Measurements from ENCODE around the gene YARS1. TPM values are rescaled to one million over a fixed set of nuclear protein-coding genes. Genes with fewer than 3 reads are reported as not detected.

YARS1 gene
- total and polyA plus RNA-seq, 2 experiments from 2014 or later: 135 to 179 TPM

- no peak overlapping the region for H2AFZ ChIP-seq
- H3K27ac ChIP-seq: peak overlapping the region; percentile 31
- H3K9ac ChIP-seq: no peak overlapping the region
- DNase-seq: peak; percentile 68
- no peak for TF ChIP-seq EZH2phosphoT487 (IDR thresholded peaks at IDR 0.05; ENCODE audit: insufficient read depth, low read depth)
- no peak for TF ChIP-seq EZH2 (IDR thresholded peaks at IDR 0.05; ENCODE audit: insufficient read depth, poor library complexity, severe bottlenecking)
- H3K27me3 ChIP-seq (replicated peaks; ENCODE audit: insufficient read depth): no peaks in the 10 kb centered on the region
- H3K9me2 ChIP-seq (ENCODE audit: insufficient read depth): no peaks in the 10 kb centered on the region
- peak overlapping the region; percentile 87 for H3K4me3 ChIP-seq
- peaks cover 28% of the 10 kb centered on the region for H3K4me1 ChIP-seq (ENCODE audit: insufficient read depth)
- peaks cover 94% of the 10 kb centered on the region for H3K79me2 ChIP-seq (ENCODE audit: insufficient read depth)
- peaks cover 15% of the 10 kb centered on the region for H3K36me3 ChIP-seq (ENCODE audit: low read depth)
- in situ Hi-C loops (cut with MboI): no loop called here
- H4K20me1 ChIP-seq (ENCODE audit: insufficient read depth): peaks cover 4% of the 10 kb centered on the region; the same call in 1 of the 2 replicates
- H3K9me3 ChIP-seq (ENCODE audit: low read depth): no peaks in the 10 kb centered on the region
- H3F3A ChIP-seq (ENCODE audit: insufficient read depth): peaks cover 20% of the 10 kb centered on the region
- 53 to 59% methylated on average over 11 of the region's 11 CpGs for WGBS, 2 experiments (ENCODE audit: low coverage in 1 of 2, low lambda C conversion rate in 2 of 2, missing lambda C conversion rate in 2 of 2)
- peak overlapping the region; percentile 100 for H3K4me2 ChIP-seq (ENCODE audit: unreplicated experiment)
Observed at GRCh38 chr1:32813941-32814739, 3.0 kb downstream of the YARS1 start.

- WGBS, 2 experiments (ENCODE audit: low coverage in 1 of 2, low lambda C conversion rate in 2 of 2, missing lambda C conversion rate in 2 of 2): 94 to 95% methylated on average over 3 of the region's 3 CpGs
- DNase-seq: no peak
- no peaks in the 10 kb centered on the region for H3K9me2 ChIP-seq (ENCODE audit: insufficient read depth)
- in situ Hi-C loops (cut with MboI): no loop called here
- peaks cover 22% of the 10 kb centered on the region for H3K4me1 ChIP-seq (ENCODE audit: insufficient read depth)
- peaks cover 37% of the 10 kb centered on the region for H3K36me3 ChIP-seq (ENCODE audit: low read depth)
- TF ChIP-seq EZH2 (IDR thresholded peaks at IDR 0.05; ENCODE audit: insufficient read depth, poor library complexity, severe bottlenecking) (no peak), EZH2phosphoT487 (IDR thresholded peaks at IDR 0.05; ENCODE audit: insufficient read depth, low read depth) (no peak)
- peaks cover 9% of the 10 kb centered on the region; the same call in 1 of the 2 replicates for H4K20me1 ChIP-seq (ENCODE audit: insufficient read depth)
- no peak overlapping the region for H3K4me2 ChIP-seq (ENCODE audit: unreplicated experiment)
- H3K27ac ChIP-seq: no peak overlapping the region
- no peaks in the 10 kb centered on the region for H3K9me3 ChIP-seq (ENCODE audit: low read depth)
- no peak overlapping the region for H3K9ac ChIP-seq
- no peaks in the 10 kb centered on the region for H3K27me3 ChIP-seq (replicated peaks; ENCODE audit: insufficient read depth)
- no peak overlapping the region for H3K4me3 ChIP-seq
- H3K79me2 ChIP-seq (ENCODE audit: insufficient read depth): peaks cover 100% of the 10 kb centered on the region
- H3F3A ChIP-seq (ENCODE audit: insufficient read depth): peaks cover 13% of the 10 kb centered on the region; the same call in 1 of the 2 replicates
- no peak overlapping the region for H2AFZ ChIP-seq
Observed at GRCh38 chr1:32811917-32812316, 5.2 kb downstream of the YARS1 start.

- Histone ChIP-seq H3K4me2 (ENCODE audit: unreplicated experiment) (no peak overlapping the region), H3K4me1 (ENCODE audit: insufficient read depth) (peaks cover 22% of the 10 kb centered on the region), H3K9ac (no peak overlapping the region), H3F3A (ENCODE audit: insufficient read depth) (peaks cover 9% of the 10 kb centered on the region; the same call in 1 of the 2 replicates), H3K79me2 (ENCODE audit: insufficient read depth) (peaks cover 100% of the 10 kb centered on the region), H3K27me3 (replicated peaks; ENCODE audit: insufficient read depth) (no peaks in the 10 kb centered on the region), H3K4me3 (no peak overlapping the region), H3K36me3 (ENCODE audit: low read depth) (peaks cover 44% of the 10 kb centered on the region), H3K9me3 (ENCODE audit: low read depth) (no peaks in the 10 kb centered on the region), H3K27ac (no peak overlapping the region), H3K9me2 (ENCODE audit: insufficient read depth) (no peaks in the 10 kb centered on the region), H2AFZ (no peak overlapping the region), H4K20me1 (ENCODE audit: insufficient read depth) (peaks cover 9% of the 10 kb centered on the region; the same call in 1 of the 2 replicates)
- WGBS, 2 experiments (ENCODE audit: low coverage in 1 of 2, low lambda C conversion rate in 2 of 2, missing lambda C conversion rate in 2 of 2): 90 to 94% methylated on average over 9 of the region's 9 CpGs
- in situ Hi-C loops (cut with MboI): no loop called here
- DNase-seq: no peak
- no peak for TF ChIP-seq EZH2 (IDR thresholded peaks at IDR 0.05; ENCODE audit: insufficient read depth, poor library complexity, severe bottlenecking)
- TF ChIP-seq EZH2phosphoT487 (IDR thresholded peaks at IDR 0.05; ENCODE audit: insufficient read depth, low read depth): no peak
Observed at GRCh38 chr1:32811265-32811664, 5.9 kb downstream of the YARS1 start.

DNA sequence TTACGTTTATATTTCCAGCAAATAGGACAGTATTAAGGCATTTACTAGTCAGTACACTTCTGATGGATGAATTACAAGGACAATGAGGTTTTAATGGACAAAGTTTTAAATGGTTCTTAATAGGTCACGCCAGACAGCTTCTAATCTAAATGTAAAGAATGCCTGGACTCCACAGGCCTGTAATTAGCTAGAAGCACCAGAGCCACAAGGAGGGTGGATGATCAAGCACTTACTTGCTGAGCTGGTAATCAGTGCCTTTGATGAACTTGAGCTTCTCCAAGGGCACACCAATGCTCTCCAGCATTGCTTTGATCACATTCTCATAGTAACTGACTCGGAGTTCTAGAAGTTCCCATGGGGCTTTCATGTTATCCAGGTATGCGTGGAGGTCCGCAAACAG, 6.8 kb downstream of the YARS1 start:
- no peak for TF ChIP-seq EZH2phosphoT487 (IDR thresholded peaks at IDR 0.05; ENCODE audit: insufficient read depth, low read depth)
- peaks cover 53% of the 10 kb centered on the region for H3K36me3 ChIP-seq (ENCODE audit: low read depth)
- no peaks in the 10 kb centered on the region for H3K9me3 ChIP-seq (ENCODE audit: low read depth)
- H3K27me3 ChIP-seq (replicated peaks; ENCODE audit: insufficient read depth): no peaks in the 10 kb centered on the region
- H3F3A ChIP-seq (ENCODE audit: insufficient read depth): 0 out of 2 replicates have a peak, but pooled peaks cover 2% of the 10 kb centered on the region
- no peaks in the 10 kb centered on the region for H3K9me2 ChIP-seq (ENCODE audit: insufficient read depth)
- no peak overlapping the region for H3K9ac ChIP-seq
- H4K20me1 ChIP-seq (ENCODE audit: insufficient read depth): peaks cover 9% of the 10 kb centered on the region; the same call in 1 of the 2 replicates
- in situ Hi-C loops (cut with MboI): no loop called here
- no peak for DNase-seq
- 89 to 90% methylated on average over 5 of the region's 5 CpGs for WGBS, 2 experiments (ENCODE audit: low coverage in 1 of 2, low lambda C conversion rate in 2 of 2, missing lambda C conversion rate in 2 of 2)
- peaks cover 100% of the 10 kb centered on the region for H3K79me2 ChIP-seq (ENCODE audit: insufficient read depth)
- H3K4me1 ChIP-seq (ENCODE audit: insufficient read depth): peaks cover 18% of the 10 kb centered on the region
- no peak overlapping the region for H2AFZ ChIP-seq
- H3K4me3 ChIP-seq: no peak overlapping the region
- H3K27ac ChIP-seq: no peak overlapping the region
- H3K4me2 ChIP-seq (ENCODE audit: unreplicated experiment): no peak overlapping the region
